Erythroblast (primary cell): ENCODE measurements around the gene EYS.

Experiments
- GATA1 ChIP-seq: IDR thresholded peaks from 2 replicates; pipeline ENCODE4 v1.6.1; 2011; ENCODE audit warnings: low read depth, mild to moderate bottlenecking, control low read depth, low read length, moderate library complexity
- POLR2A ChIP-seq: IDR thresholded peaks from 2 replicates; pipeline ENCODE4 v1.6.1; 2011; ENCODE audit warnings: mild to moderate bottlenecking, low read length

GRCh38 chr6:65399355-65400084, 307.5 kb downstream of the EYS start:
- TF ChIP-seq POLR2A (no peak), GATA1 (no peak)
